Osteocyte (in vitro differentiated cells): Measurements from ENCODE around the gene LMO1. TPM values are rescaled to one million over a fixed set of nuclear protein-coding genes. Genes with fewer than 3 reads are reported as not detected.

Experiments used
- DNase-seq: peaks from one replicate; pipeline ENCODE4 v3.0.0; 2021; ENCODE audit warnings: mixed read lengths; ENCODE audit not compliant: unreplicated experiment; ENCODE audit errors: extremely low spot score
- H3K27ac Mint-ChIP-seq: one replicate; pipeline ENCODE4 v1.8.0; 2021; ENCODE audit warnings: mild to moderate bottlenecking, mixed read lengths; ENCODE audit not compliant: unreplicated experiment
- H3K27me3 Mint-ChIP-seq: one replicate; pipeline ENCODE4 v1.8.0; 2021; ENCODE audit warnings: mixed read lengths; ENCODE audit not compliant: unreplicated experiment
- H3K36me3 Mint-ChIP-seq: one replicate; pipeline ENCODE4 v1.8.0; 2021; ENCODE audit warnings: mixed read lengths; ENCODE audit not compliant: unreplicated experiment
- H3K4me1 Mint-ChIP-seq: one replicate; pipeline ENCODE4 v1.8.0; 2021; ENCODE audit warnings: mixed read lengths; ENCODE audit not compliant: unreplicated experiment
- H3K4me3 Mint-ChIP-seq: one replicate; pipeline ENCODE4 v1.8.0; 2021; ENCODE audit warnings: mild to moderate bottlenecking, moderate library complexity, mixed read lengths; ENCODE audit not compliant: unreplicated experiment
- H3K9me3 Mint-ChIP-seq: one replicate; pipeline ENCODE4 v1.8.0; 2021; ENCODE audit warnings: mixed read lengths; ENCODE audit not compliant: unreplicated experiment
- total RNA-seq: library from RNA; stranded (reverse); gene quantifications from 2 replicates; pipeline ENCODE4 v1.2.1, GENCODE V29; 2021
- TF ChIP-seq, protein P1 (sequence below): fragments of 200-600 bp; sonication (generic); IDR thresholded peaks from 2 replicates; pipeline ENCODE4 v1.5.0; 2021; ENCODE audit warnings: antibody characterized with exemption, mild to moderate bottlenecking, moderate library complexity

The LMO1 gene
- total RNA-seq, 1 donor from 2014 or later: not detected

DNA sequence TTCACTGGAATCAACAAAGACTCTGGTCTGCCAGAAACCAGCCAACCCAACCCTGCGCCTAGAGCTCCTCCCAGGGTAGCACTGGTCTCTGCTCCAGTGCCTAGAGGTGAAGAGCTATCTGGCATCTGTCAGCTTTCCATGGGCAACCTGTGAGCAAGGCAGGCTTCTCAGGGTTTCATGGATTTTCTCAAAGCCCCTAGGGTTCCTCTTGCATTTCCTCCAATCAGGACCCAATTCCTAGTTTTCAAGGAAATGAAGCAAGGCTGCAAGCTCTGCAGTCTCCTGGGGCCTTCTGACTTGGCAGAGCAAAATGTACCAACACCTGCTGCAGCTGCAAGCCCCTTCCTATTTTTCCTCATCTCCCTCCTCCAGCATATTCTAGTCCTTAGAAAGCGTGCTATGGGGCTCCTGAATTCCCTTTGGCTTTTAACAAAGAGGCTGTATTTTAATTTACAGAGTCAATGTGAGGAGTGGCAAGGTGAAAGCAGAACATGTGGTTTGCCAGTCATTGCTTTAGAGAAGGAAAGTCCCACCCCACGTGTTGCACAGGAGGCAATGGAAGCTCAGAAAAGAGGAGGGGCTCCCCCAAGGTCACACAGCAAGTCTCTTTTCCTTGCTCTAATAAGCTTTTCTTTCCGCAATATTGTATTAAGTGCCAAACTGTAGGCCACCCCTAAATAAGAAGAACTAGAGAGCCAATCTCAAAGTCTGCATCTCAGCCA is 61.9 kb downstream of the LMO1 start:
- H3K4me3 Mint-ChIP-seq: no peak overlapping the region
- no peak overlapping the region for H3K27ac Mint-ChIP-seq
- TF ChIP-seq, protein P1, sequence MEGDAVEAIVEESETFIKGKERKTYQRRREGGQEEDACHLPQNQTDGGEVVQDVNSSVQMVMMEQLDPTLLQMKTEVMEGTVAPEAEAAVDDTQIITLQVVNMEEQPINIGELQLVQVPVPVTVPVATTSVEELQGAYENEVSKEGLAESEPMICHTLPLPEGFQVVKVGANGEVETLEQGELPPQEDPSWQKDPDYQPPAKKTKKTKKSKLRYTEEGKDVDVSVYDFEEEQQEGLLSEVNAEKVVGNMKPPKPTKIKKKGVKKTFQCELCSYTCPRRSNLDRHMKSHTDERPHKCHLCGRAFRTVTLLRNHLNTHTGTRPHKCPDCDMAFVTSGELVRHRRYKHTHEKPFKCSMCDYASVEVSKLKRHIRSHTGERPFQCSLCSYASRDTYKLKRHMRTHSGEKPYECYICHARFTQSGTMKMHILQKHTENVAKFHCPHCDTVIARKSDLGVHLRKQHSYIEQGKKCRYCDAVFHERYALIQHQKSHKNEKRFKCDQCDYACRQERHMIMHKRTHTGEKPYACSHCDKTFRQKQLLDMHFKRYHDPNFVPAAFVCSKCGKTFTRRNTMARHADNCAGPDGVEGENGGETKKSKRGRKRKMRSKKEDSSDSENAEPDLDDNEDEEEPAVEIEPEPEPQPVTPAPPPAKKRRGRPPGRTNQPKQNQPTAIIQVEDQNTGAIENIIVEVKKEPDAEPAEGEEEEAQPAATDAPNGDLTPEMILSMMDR: no peak
- no peaks in the 10 kb centered on the region for H3K9me3 Mint-ChIP-seq
- no peaks in the 10 kb centered on the region for H3K4me1 Mint-ChIP-seq
- H3K36me3 Mint-ChIP-seq: no peaks in the 10 kb centered on the region
- DNase-seq: peak; percentile 48
- peaks cover 25% of the 10 kb centered on the region for H3K27me3 Mint-ChIP-seq

DNA sequence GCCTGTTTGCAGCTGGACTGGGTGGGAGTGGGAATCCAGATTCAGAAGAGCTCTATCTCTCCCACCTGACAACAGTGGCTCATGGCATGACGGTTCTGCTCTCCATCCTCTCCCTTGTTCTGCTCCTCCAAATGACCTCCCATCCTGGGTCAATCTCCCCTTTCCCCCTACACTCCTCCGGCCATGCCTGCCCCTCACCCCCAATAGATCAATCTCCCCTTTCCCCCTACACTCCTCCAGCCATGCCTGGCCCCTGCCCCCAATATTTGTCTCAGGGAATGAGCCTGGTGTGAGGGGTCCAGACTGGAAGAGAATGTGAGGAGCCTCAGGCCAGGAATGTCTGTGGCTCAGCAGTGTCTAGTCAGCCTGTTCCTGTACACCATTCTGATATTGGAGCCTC is 64.0 kb downstream of the LMO1 start:
- H3K27ac Mint-ChIP-seq: no peak overlapping the region
- H3K27me3 Mint-ChIP-seq: peaks cover 40% of the 10 kb centered on the region
- no peak overlapping the region for H3K4me3 Mint-ChIP-seq
- no peaks in the 10 kb centered on the region for H3K9me3 Mint-ChIP-seq
- TF ChIP-seq, protein P1: no peak
- no peaks in the 10 kb centered on the region for H3K4me1 Mint-ChIP-seq
- no peaks in the 10 kb centered on the region for H3K36me3 Mint-ChIP-seq
- no peak for DNase-seq

DNA sequence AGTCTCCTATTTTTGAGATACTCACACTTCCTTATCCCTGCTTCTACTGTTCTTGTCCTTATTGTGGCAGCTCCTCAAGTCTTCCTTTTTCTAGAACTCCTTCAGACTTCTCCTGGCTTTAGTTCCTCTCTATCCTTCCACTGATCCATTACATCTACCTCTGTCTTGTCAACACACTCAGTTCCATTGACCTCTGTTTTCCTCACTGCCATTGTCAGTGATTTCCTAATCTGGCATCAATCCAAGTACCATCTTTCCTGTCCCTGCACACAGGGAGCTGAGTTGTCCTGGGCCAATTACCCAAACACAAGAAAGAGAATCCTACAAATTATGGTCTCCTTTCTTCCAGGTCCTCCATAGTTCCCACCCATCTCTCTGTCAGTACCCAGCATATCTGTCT is 66.9 kb downstream of the LMO1 start:
- Mint-ChIP-seq H3K27ac (no peak overlapping the region), H3K4me3 (no peak overlapping the region), H3K4me1 (no peaks in the 10 kb centered on the region), H3K36me3 (no peaks in the 10 kb centered on the region), H3K27me3 (peaks cover 47% of the 10 kb centered on the region), H3K9me3 (no peaks in the 10 kb centered on the region)
- TF ChIP-seq, protein P1: no peak
- no peak for DNase-seq

DNA sequence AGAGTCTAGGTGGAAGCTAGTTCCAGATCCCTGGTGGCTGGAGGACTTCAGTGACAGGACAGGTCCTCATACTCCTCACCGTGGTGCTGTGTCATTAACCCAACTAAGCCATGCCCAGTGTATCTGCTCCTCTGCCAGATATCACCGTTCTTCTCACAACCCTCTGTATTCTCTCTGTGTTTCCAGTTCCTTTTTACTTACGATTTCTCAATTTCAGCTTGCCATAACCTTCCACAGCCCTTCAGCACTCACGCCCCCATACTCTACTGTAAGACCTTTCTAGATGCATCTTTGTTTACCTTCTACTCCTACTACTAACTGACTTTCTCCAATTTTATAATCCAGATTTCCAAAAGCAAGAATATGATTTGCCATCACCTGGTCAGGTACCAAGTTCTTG is 68.7 kb downstream of the LMO1 start:
- TF ChIP-seq, protein P1: no peak
- H3K27me3 Mint-ChIP-seq: peaks cover 47% of the 10 kb centered on the region
- H3K4me1 Mint-ChIP-seq: no peaks in the 10 kb centered on the region
- no peaks in the 10 kb centered on the region for H3K9me3 Mint-ChIP-seq
- no peak overlapping the region for H3K4me3 Mint-ChIP-seq
- no peaks in the 10 kb centered on the region for H3K36me3 Mint-ChIP-seq
- no peak for DNase-seq
- H3K27ac Mint-ChIP-seq: no peak overlapping the region

DNA sequence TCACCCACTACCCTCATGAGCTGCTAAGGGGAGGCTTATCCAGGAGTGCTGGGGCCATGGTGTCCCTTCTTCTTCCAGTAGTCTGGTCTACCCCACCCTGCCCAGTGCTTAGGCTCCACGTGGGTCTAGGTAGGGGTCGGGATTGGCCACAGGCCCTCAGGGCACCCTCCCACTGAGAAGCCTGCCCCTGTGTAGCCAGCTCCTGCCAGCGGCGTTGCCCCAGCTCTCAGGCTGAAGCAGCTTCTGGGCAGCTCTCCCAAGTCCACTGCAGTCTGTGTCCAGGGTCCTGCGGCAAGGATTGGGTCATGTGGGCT is 70.8 kb downstream of the LMO1 start:
- no peaks in the 10 kb centered on the region for H3K9me3 Mint-ChIP-seq
- no peak for DNase-seq
- H3K27ac Mint-ChIP-seq: no peak overlapping the region
- H3K4me1 Mint-ChIP-seq: no peaks in the 10 kb centered on the region
- H3K4me3 Mint-ChIP-seq: no peak overlapping the region
- TF ChIP-seq, protein P1: no peak
- H3K27me3 Mint-ChIP-seq: peaks cover 39% of the 10 kb centered on the region
- no peaks in the 10 kb centered on the region for H3K36me3 Mint-ChIP-seq
